HepG2 (cell line): ENCODE data around the gene UNC13D. TPM values are rescaled to one million over a fixed set of nuclear protein-coding genes. Genes with fewer than 3 reads are reported as not detected.
A peak's percentile ranks its signal among the peaks of the same experiment; 100 is the strongest.

Source experiments
- ATAD3A ChIP-seq: sonication (generic); formaldehyde crosslinking; IDR thresholded peaks from 2 replicates; pipeline ENCODE4 v1.4.0; 2020; ENCODE audit warnings: missing genetic modification reagents
- CENPT ChIP-seq: sonication (generic); formaldehyde crosslinking; IDR thresholded peaks from 2 replicates; pipeline ENCODE4 v1.8.0; 2022; ENCODE audit warnings: low read depth, mild to moderate bottlenecking, moderate library complexity, missing genetic modification reagents
- EHMT2 ChIP-seq: fragments of 200-600 bp; sonication (generic); IDR thresholded peaks from 2 replicates; pipeline ENCODE4 v1.7.0; 2017; ENCODE audit warnings: antibody characterized with exemption, low read depth, low read length, borderline replicate concordance
- FOXA3 ChIP-seq: IDR thresholded peaks from 2 replicates; pipeline ENCODE4 v1.6.1; 2016; ENCODE audit warnings: missing genetic modification reagents, missing compliant biosample characterization
- HDAC6 ChIP-seq: fragments of 200-600 bp; sonication (generic); IDR thresholded peaks from 2 replicates; pipeline ENCODE4 v1.7.0; 2017; ENCODE audit warnings: mild to moderate bottlenecking, antibody characterized with exemption, low read length, low read depth
- HNRNPLL ChIP-seq: fragments of 200-400 bp; formaldehyde crosslinking; IDR thresholded peaks from 2 replicates; pipeline ENCODE4 v1.6.1; 2017; ENCODE audit warnings: mild to moderate bottlenecking, low read depth, low read length; ENCODE audit not compliant: poor library complexity, severe bottlenecking
- NFKB2 ChIP-seq: sonication (generic); formaldehyde crosslinking; IDR thresholded peaks from 2 replicates; pipeline ENCODE4 v1.4.0; 2020; ENCODE audit warnings: missing genetic modification reagents, borderline replicate concordance
- NR1H2 ChIP-seq: sonication (generic); formaldehyde crosslinking; IDR thresholded peaks from 2 replicates; pipeline ENCODE4 v1.8.1; 2022; ENCODE audit warnings: low read depth, missing genetic modification reagents, borderline replicate concordance
- PHF21A ChIP-seq: sonication (generic); formaldehyde crosslinking; IDR thresholded peaks from 2 replicates; pipeline ENCODE4 v1.5.0; 2020; ENCODE audit warnings: mild to moderate bottlenecking, missing genetic modification reagents
- SNAPC2 ChIP-seq: sonication (generic); formaldehyde crosslinking; IDR thresholded peaks from 2 replicates; pipeline ENCODE4 v1.8.1; 2022; ENCODE audit warnings: mild to moderate bottlenecking, missing genetic modification reagents
- SP5 ChIP-seq: IDR thresholded peaks from 2 replicates; pipeline ENCODE4 v1.6.1; 2016; ENCODE audit warnings: low read depth, borderline replicate concordance
- ZBTB20 ChIP-seq: sonication (generic); formaldehyde crosslinking; IDR thresholded peaks from 2 replicates; pipeline ENCODE4 v1.8.1; 2023; ENCODE audit warnings: missing genetic modification reagents, low read depth, mild to moderate bottlenecking, borderline replicate concordance
- ZKSCAN1 ChIP-seq: fragments of 150-350 bp; IDR thresholded peaks from 2 replicates; pipeline ENCODE4 v1.6.1; 2014; ENCODE audit warnings: low read length
- ZNF143 ChIP-seq: sonication (generic); formaldehyde crosslinking; IDR thresholded peaks from 2 replicates; pipeline ENCODE4 v1.4.0; 2020; ENCODE audit warnings: missing genetic modification reagents
- ZNF296 ChIP-seq: sonication (generic); formaldehyde crosslinking; conservative IDR thresholded peaks from 2 replicates; pipeline ENCODE4 v1.5.0; 2020; ENCODE audit warnings: mild to moderate bottlenecking, missing genetic modification reagents
- ZNF367 ChIP-seq: sonication (generic); formaldehyde crosslinking; IDR thresholded peaks from 2 replicates; pipeline ENCODE4 v1.4.0; 2020; ENCODE audit warnings: missing genetic modification reagents, borderline replicate concordance
- ZNF451 ChIP-seq: sonication (generic); formaldehyde crosslinking; IDR thresholded peaks from 2 replicates; pipeline ENCODE4 v1.5.0; 2020; ENCODE audit warnings: mild to moderate bottlenecking, missing genetic modification reagents
- ZNF562 ChIP-seq: sonication (generic); formaldehyde crosslinking; IDR thresholded peaks from 2 replicates; pipeline ENCODE4 v1.8.0; 2022; ENCODE audit warnings: missing genetic modification reagents, borderline replicate concordance
- ZNF572 ChIP-seq: sonication (generic); formaldehyde crosslinking; IDR thresholded peaks from 2 replicates; pipeline ENCODE4 v1.5.1; 2020; ENCODE audit warnings: mild to moderate bottlenecking, missing genetic modification reagents
- ZNF598 ChIP-seq: sonication (generic); formaldehyde crosslinking; IDR thresholded peaks from 2 replicates; pipeline ENCODE4 v1.5.1; 2020; ENCODE audit warnings: mild to moderate bottlenecking, missing genetic modification reagents, borderline replicate concordance
- ZNF644 ChIP-seq: IDR thresholded peaks from 2 replicates; pipeline ENCODE4 v1.6.1; 2016; ENCODE audit warnings: low read depth
- ZSCAN21 ChIP-seq: sonication (generic); formaldehyde crosslinking; IDR thresholded peaks from 2 replicates; pipeline ENCODE4 v1.8.0; 2022; ENCODE audit warnings: mild to moderate bottlenecking, missing genetic modification reagents, moderate library complexity, borderline replicate concordance
- polyA plus RNA-seq, 8 experiments: library from polyadenylated mRNA; depleted of rRNA in 3 of 8; stranded (reverse) in 7 of 8; unstranded in 1 of 8; fragments of >200 nt; fragmentation: Illumina TruSeq in 4 of 8; extraction: Trizol in 4 of 8; gene quantifications; 2 replicates each; pipeline versions ENCODE4 v1.2.1 to v1.2.3, GENCODE V29; 2011 to 2016; ENCODE audit warnings: low read depth in 4 of 8, missing spikeins in 1 of 8, mixed read lengths in 1 of 8; ENCODE audit not compliant: insufficient read depth in 1 of 8
- total RNA-seq, 5 experiments: library from RNA; depleted of rRNA; stranded (reverse); fragments of >200 nt; fragmentation: Illumina TruSeq; extraction: Trizol; gene quantifications; 2 replicates each; pipeline ENCODE4 v1.2.3, GENCODE V29; 2016; ENCODE audit warnings: low read depth in 1 of 5
- TF ChIP-seq, protein P1 (sequence below): sonication (generic); formaldehyde crosslinking; IDR thresholded peaks from 2 replicates; pipeline ENCODE4 v1.5.1; 2020; ENCODE audit warnings: mild to moderate bottlenecking, missing genetic modification reagents, moderate library complexity
- TF ChIP-seq, protein P2 (sequence below): sonication (generic); formaldehyde crosslinking; conservative IDR thresholded peaks from 2 replicates; pipeline ENCODE4 v1.8.1; 2023; ENCODE audit warnings: missing genetic modification reagents
- TF ChIP-seq, protein P3 (sequence below): sonication (generic); formaldehyde crosslinking; IDR thresholded peaks from 2 replicates; pipeline ENCODE4 v1.4.0; 2020; ENCODE audit warnings: missing genetic modification reagents
- TF ChIP-seq, protein P4 (sequence below): sonication (generic); formaldehyde crosslinking; IDR thresholded peaks from 2 replicates; pipeline ENCODE4 v1.4.0; 2020; ENCODE audit warnings: mild to moderate bottlenecking, missing genetic modification reagents

The UNC13D gene
- total and polyA plus RNA-seq, 2 of the 13 experiments (the other 11 are each of a cell fraction or from before 2014, with no cell fraction given), result 29.7 to 42.7 TPM

DNA sequence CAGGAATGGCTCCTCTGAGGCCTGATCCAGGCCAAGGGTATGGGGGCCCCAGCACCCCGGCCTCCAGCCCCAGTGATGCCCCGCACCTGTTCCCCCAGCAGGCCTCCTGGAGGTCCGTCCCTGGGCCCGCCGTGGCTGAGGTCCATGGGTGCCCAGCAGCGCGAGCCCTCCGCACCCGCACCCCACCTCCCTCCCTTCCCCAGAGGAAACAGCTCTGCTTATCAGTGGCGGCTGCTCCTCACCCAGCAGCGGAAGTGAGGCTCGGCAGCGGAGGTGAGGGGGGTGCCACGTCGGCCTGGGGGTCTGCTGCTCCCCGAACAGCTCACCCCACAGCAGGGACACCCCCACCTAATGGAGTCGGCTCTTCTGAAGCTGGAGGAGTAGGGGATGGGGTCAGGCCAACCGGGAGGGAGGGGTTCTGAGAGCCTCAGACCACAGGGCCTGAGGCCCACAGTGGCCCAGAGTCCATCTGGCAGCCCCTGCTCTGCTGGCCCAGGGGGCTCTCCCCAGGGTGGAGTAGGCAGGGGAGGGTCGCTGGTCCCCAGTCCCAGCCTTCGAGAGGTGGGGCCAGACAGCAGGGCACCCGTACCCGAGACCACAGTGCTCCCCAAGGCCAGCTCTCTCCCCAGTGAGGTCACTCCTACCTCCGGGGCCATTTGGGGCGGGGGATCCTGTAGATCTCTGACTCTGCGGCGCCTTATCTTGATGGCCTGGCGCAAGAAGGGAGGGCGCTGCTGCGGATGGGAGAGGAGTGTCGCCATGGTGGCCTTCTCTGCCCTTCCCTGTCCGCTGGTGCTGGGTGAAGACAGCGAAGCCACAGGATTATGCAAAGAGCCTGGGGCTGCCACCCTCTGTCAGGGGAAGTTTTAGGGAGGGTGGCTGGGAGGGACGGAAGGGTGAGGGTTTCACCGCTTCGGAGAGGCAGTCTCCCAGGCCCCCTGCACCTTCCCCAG lies at the start of gene UNC13D (continued):
- TF ChIP-seq SNAPC2 (CRISPR knock-in tag) (no peak), ZNF367 (no peak), ZNF598 (CRISPR knock-in tag) (peak; percentile 50; the same call in 1 of the 2 replicates), NR1H2 (CRISPR knock-in tag) (no peak), ZNF451 (CRISPR knock-in tag) (no peak; the same call in 1 of the 2 replicates), ZBTB20 (CRISPR knock-in tag) (no peak), ZNF562 (CRISPR knock-in tag) (no peak), ZNF143 (CRISPR knock-in tag) (0 out of 2 replicates have a peak, but pooled peaks have one; percentile 8), ZNF296 (CRISPR knock-in tag) (no peak), ZSCAN21 (CRISPR knock-in tag) (peak; percentile 25; the same call in 1 of the 2 replicates), EHMT2 (no peak), FOXA3 (no peak), SP5 (CRISPR knock-in tag) (no peak; the same call in 1 of the 2 replicates), ZKSCAN1 (no peak), ATAD3A (peak; percentile 45; the same call in 1 of the 2 replicates), NFKB2 (CRISPR knock-in tag) (peak; percentile 66; the same call in 1 of the 2 replicates), PHF21A (CRISPR knock-in tag) (peak; percentile 42; the same call in 1 of the 2 replicates), ZNF644 (0 out of 2 replicates have a peak, but pooled peaks have one; percentile 12), HNRNPLL (peak; percentile 57), ZNF572 (CRISPR knock-in tag) (no peak; the same call in 1 of the 2 replicates), CENPT (no peak), HDAC6 (no peak)
- TF ChIP-seq, protein P1, sequence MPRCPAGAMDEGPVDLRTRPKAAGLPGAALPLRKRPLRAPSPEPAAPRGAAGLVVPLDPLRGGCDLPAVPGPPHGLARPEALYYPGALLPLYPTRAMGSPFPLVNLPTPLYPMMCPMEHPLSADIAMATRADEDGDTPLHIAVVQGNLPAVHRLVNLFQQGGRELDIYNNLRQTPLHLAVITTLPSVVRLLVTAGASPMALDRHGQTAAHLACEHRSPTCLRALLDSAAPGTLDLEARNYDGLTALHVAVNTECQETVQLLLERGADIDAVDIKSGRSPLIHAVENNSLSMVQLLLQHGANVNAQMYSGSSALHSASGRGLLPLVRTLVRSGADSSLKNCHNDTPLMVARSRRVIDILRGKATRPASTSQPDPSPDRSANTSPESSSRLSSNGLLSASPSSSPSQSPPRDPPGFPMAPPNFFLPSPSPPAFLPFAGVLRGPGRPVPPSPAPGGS (CRISPR knock-in tag), result no peak; the same call in 1 of the 2 replicates
- TF ChIP-seq, protein P2, sequence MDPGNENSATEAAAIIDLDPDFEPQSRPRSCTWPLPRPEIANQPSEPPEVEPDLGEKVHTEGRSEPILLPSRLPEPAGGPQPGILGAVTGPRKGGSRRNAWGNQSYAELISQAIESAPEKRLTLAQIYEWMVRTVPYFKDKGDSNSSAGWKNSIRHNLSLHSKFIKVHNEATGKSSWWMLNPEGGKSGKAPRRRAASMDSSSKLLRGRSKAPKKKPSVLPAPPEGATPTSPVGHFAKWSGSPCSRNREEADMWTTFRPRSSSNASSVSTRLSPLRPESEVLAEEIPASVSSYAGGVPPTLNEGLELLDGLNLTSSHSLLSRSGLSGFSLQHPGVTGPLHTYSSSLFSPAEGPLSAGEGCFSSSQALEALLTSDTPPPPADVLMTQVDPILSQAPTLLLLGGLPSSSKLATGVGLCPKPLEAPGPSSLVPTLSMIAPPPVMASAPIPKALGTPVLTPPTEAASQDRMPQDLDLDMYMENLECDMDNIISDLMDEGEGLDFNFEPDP, result no peak
- TF ChIP-seq, protein P3, sequence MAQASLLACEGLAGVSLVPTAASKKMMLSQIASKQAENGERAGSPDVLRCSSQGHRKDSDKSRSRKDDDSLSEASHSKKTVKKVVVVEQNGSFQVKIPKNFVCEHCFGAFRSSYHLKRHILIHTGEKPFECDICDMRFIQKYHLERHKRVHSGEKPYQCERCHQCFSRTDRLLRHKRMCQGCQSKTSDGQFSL (CRISPR knock-in tag), result peak; percentile 79
- TF ChIP-seq, protein P4, sequence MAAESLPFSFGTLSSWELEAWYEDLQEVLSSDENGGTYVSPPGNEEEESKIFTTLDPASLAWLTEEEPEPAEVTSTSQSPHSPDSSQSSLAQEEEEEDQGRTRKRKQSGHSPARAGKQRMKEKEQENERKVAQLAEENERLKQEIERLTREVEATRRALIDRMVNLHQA (CRISPR knock-in tag), result no peak
